HepG2 (cell line): ENCODE data around the gene ATAD3C.

Experiments used
- GTF2F1 ChIP-seq: fragments of 150-350 bp; IDR thresholded peaks from 2 replicates; pipeline ENCODE4 v1.6.1; 2014; ENCODE audit warnings: low read length
- HOXA9 ChIP-seq: sonication (generic); formaldehyde crosslinking; IDR thresholded peaks from 2 replicates; pipeline ENCODE4 v1.8.1; 2022; ENCODE audit warnings: missing genetic modification reagents, mild to moderate bottlenecking, moderate library complexity, borderline replicate concordance
- HOXD1 ChIP-seq: sonication (generic); formaldehyde crosslinking; IDR thresholded peaks from 2 replicates; pipeline ENCODE4 v1.5.0; 2020; ENCODE audit warnings: missing genetic modification reagents
- SOX6 ChIP-seq, 2 experiments: fragments of 450-650 bp in 1 of 2; sonication (generic) in 1 of 2; formaldehyde crosslinking in 1 of 2; IDR thresholded peaks; 2 replicates each; pipeline versions ENCODE4 v1.4.0 to v1.6.1; 2017 to 2020; ENCODE audit warnings: antibody characterized with exemption in 1 of 2, mild to moderate bottlenecking in 1 of 2, missing genetic modification reagents in 1 of 2
- TSC22D2 ChIP-seq: sonication (generic); formaldehyde crosslinking; IDR thresholded peaks from 2 replicates; pipeline ENCODE4 v1.5.1; 2020; ENCODE audit warnings: missing genetic modification reagents, mild to moderate bottlenecking, borderline replicate concordance

DNA sequence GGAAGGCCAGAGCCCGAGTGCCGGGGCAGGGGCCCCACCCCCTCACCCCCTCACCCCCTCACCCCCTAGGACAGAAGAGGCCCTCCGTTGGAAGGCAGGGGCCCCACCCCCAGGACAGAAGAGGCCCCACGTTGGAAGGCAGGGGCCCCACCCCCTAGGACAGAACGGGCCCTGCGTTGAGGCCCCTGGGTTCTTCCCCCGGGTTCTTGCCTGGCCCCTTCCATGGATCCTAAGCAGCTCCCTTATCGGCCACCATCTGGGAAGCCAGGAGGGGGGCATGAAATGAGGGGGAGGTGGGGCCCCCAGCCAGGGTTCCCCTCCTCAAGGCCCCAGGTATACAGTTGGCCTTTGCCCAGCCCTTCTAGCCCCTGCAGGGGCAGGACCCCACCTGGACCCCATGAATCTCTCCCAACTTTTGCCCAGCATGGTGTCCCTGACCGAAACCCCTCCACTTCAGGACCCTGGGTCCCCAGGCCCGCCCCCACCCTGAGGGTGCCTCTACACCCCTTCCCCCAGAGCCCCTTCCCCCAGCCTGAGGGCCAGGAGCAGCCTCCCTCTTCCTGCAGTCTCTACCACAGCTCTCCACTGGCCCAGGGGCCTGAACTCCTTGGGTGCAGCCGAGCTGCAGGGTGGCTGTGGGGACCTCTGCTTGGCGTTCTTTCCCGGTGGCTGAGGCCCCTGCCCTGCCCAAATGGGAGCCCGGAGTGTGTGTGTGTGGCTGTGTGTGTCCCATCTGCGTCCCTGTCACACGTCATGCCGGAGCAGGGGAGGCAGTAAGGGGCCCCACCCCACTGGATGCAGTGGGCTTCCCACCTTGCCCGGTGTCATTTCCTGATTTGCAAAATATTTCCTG, 18.3 kb upstream of the ATAD3C start:
- no peak; the same call in 1 of the 2 replicates for TF ChIP-seq HOXA9 (CRISPR knock-in tag)
- no peak for TF ChIP-seq SOX6 (IDR thresholded peaks at IDR 0.05)
- TF ChIP-seq SOX6 (CRISPR knock-in tag; IDR thresholded peaks at IDR 0.05), result no peak
- no peak for TF ChIP-seq GTF2F1
- TF ChIP-seq HOXD1 (CRISPR knock-in tag), result no peak
- TF ChIP-seq TSC22D2, result no peak
